Kidney (tissue), 14 donors: ENCODE measurements around the gene STAP2. TPM values are rescaled to one million over a fixed set of nuclear protein-coding genes. Genes with fewer than 3 reads are reported as not detected.
A peak's percentile ranks its signal among the peaks of the same experiment; 100 is the strongest.

ENCODE experiments used
- DNase-seq, 5 donors: peaks; one replicate each; pipeline ENCODE4 v3.0.0-alpha.2; 2013 to 2020
- FAIRE-seq: peaks from 2 replicates; lab custom pipeline; 2012; peaks lifted over from hg19 to GRCh38; lab: Jason Lieb, UNC
- H3K27ac ChIP-seq, 2 donors: one replicate each; pipeline ENCODE4 v1.7.0; 2013; ENCODE audit warnings: low read depth in 2 of 2, low read length in 2 of 2, inconsistent platforms in 1 of 2
- H3K27me3 ChIP-seq: one replicate; pipeline ENCODE4 v1.7.1; 2013; ENCODE audit warnings: low read length, inconsistent platforms; ENCODE audit not compliant: control insufficient read depth, insufficient read depth
- H3K36me3 ChIP-seq, 3 donors: one replicate each; pipeline versions ENCODE4 v1.7.0 to v1.7.1; 2013; ENCODE audit warnings: low read length in 3 of 3, control low read depth in 1 of 3, inconsistent platforms in 1 of 3; ENCODE audit not compliant: insufficient read depth in 3 of 3, control insufficient read depth in 2 of 3
- H3K4me1 ChIP-seq, 3 donors: one replicate each; pipeline versions ENCODE4 v1.7.0 to v1.7.1; 2013; ENCODE audit warnings: low read length in 3 of 3, inconsistent platforms in 1 of 3, low read depth in 1 of 3; ENCODE audit not compliant: control insufficient read depth in 2 of 3, insufficient read depth in 2 of 3
- H3K4me3 ChIP-seq, 3 donors: one replicate each; pipeline versions ENCODE4 v1.7.0 to v1.8.1; 2013; ENCODE audit warnings: low read length in 3 of 3, control low read depth in 1 of 3, inconsistent platforms in 1 of 3
- H3K9ac ChIP-seq, 3 donors: one replicate each; pipeline versions ENCODE4 v1.7.0 to v1.7.1; 2013; ENCODE audit warnings: low read length in 3 of 3, control low read depth in 1 of 3, inconsistent platforms in 1 of 3
- H3K9me3 ChIP-seq, 3 donors: one replicate each; pipeline versions ENCODE4 v1.7.0 to v1.7.1; 2013; ENCODE audit warnings: low read length in 3 of 3, control low read depth in 1 of 3, inconsistent platforms in 1 of 3; ENCODE audit not compliant: control insufficient read depth in 2 of 3, insufficient read depth in 1 of 3
- CTCF ChIP-seq: IDR thresholded peaks from 3 replicates; pipeline ENCODE4 v1.5.1; 2012; ENCODE audit warnings: mild to moderate bottlenecking, moderate library complexity, borderline replicate concordance; ENCODE audit not compliant: insufficient read depth; ENCODE audit errors: extremely low read depth
- intact Hi-C: fragments of 100-400 bp; cut with DNase I; formaldehyde crosslinking; loops from one replicate; pipeline ENCODE4 v1.11.1; 2022
- polyA plus RNA-seq: library from polyadenylated mRNA; stranded (reverse); fragments of 350-450 nt; fragmentation: Illumina TruSeq; extraction: RNeasy Lipid Tissue Mini Kit (QIAGEN cat#74804); gene quantifications from one replicate; pipeline ENCODE4 v1.2.3, GENCODE V29; 2014; ENCODE audit warnings: low read depth, low replicate concordance; ENCODE audit not compliant: insufficient read depth
- total RNA-seq: library from RNA; stranded (reverse); fragmentation: NEBNext Ultra II Directional; extraction: Animal tissue kit (Norgen Biotek cat#: 25700); gene quantifications from one replicate; pipeline ENCODE4 v1.2.1, GENCODE V29; 2021
- donor health status: control.
- donor health status: control.
- donor health status: control.
- donor health status: control.
- donor health status: control.
- donor health status: DM: yes; HTN: yes; CAD: no.
- donor health status: Normal renal cell carcinoma (clear cell type).

The STAP2 gene
- total and polyA plus RNA-seq, 2 donors from 2014 or later = 32.3 to 61.5 TPM

- no peaks in the 10 kb centered on the region for H3K27me3 ChIP-seq
- no peaks in the 10 kb centered on the region for H3K36me3 ChIP-seq
- no peaks in the 10 kb centered on the region for H3K4me1 ChIP-seq
- no peak overlapping the region for H3K27ac ChIP-seq
- DNase-seq (no peak), FAIRE-seq (no peak)
- no peak for TF ChIP-seq CTCF
- no peaks in the 10 kb centered on the region for H3K9me3 ChIP-seq
- peak overlapping the region in 1 of 3 donors; percentile 37 for H3K4me3 ChIP-seq
- intact Hi-C loops = no loop called here
- no peak overlapping the region for H3K9ac ChIP-seq
Measured at GRCh38 chr19:4313847-4314490, 24.7 kb downstream of the STAP2 start.

GRCh38 chr19:4310247-4311121 lies 28.1 kb downstream of the STAP2 start:
- DNase-seq (no peak), FAIRE-seq (no peak)
- H3K9ac ChIP-seq = no peak overlapping the region
- no peak for TF ChIP-seq CTCF
- no peaks in the 10 kb centered on the region for H3K36me3 ChIP-seq
- intact Hi-C loops = no loop called here
- no peak overlapping the region for H3K4me3 ChIP-seq
- no peaks in the 10 kb centered on the region for H3K27me3 ChIP-seq
- H3K4me1 ChIP-seq = no peaks in the 10 kb centered on the region
- H3K9me3 ChIP-seq = no peaks in the 10 kb centered on the region
- H3K27ac ChIP-seq = no peak overlapping the region

- no peak for FAIRE-seq
- Histone ChIP-seq H3K4me3 (no peak overlapping the region), H3K9ac (no peak overlapping the region), H3K36me3 (no peaks in the 10 kb centered on the region), H3K27me3 (no peaks in the 10 kb centered on the region), H3K9me3 (no peaks in the 10 kb centered on the region), H3K27ac (no peak overlapping the region), H3K4me1 (no peaks in the 10 kb centered on the region)
- TF ChIP-seq CTCF = no peak
- intact Hi-C loops = no loop called here
- DNase-seq = no peak
Measured at GRCh38 chr19:4305659-4306058, 33.0 kb downstream of the STAP2 start.
